HG02885 (cell line): Measurements from ENCODE around the gene TMEM107.

Experiments used
- ATAC-seq: cut with Tn5 transposase; IDR thresholded peaks from one replicate; pipeline ENCODE4 v1.9.1; 2021; ENCODE audit warnings: mild to moderate bottlenecking; ENCODE audit not compliant: unreplicated experiment, poor library complexity

The TMEM107 gene

GRCh38 chr17:8151641-8152111 is 24.5 kb downstream of the TMEM107 start:
- no peak for ATAC-seq

GRCh38 chr17:8151120-8151640 is 25.0 kb downstream of the TMEM107 start:
- peak; percentile 65 for ATAC-seq

- no peak for ATAC-seq
Observed at GRCh38 chr17:8150194-8151119, 25.7 kb downstream of the TMEM107 start.

- no peak for ATAC-seq
Observed at GRCh38 chr17:8149419-8150193, 26.6 kb downstream of the TMEM107 start.

DNA sequence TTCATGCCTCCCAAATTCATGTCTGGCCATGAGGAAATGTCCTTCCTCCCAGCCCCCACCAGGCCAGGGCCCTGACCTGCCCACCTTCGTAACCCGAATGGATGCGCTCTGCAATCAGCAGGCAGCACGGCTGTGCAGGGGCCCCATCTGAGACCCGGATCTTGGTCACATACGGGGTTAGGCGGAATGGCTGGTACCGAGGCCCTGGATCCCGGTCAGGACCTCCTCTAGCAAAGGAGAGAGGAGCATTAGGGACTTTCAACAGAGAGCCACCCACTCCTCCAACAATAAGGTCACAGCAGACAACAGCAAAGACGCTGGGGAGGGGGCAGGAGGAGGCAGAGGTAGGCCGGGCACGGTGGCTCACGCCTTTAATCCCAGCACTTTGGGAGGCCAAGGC is 27.6 kb downstream of the TMEM107 start:
- ATAC-seq = no peak

- ATAC-seq = no peak
Observed at GRCh38 chr17:8147805-8148404, 28.3 kb downstream of the TMEM107 start.

- ATAC-seq = no peak
Observed at GRCh38 chr17:8147141-8147804, 28.9 kb downstream of the TMEM107 start.

DNA sequence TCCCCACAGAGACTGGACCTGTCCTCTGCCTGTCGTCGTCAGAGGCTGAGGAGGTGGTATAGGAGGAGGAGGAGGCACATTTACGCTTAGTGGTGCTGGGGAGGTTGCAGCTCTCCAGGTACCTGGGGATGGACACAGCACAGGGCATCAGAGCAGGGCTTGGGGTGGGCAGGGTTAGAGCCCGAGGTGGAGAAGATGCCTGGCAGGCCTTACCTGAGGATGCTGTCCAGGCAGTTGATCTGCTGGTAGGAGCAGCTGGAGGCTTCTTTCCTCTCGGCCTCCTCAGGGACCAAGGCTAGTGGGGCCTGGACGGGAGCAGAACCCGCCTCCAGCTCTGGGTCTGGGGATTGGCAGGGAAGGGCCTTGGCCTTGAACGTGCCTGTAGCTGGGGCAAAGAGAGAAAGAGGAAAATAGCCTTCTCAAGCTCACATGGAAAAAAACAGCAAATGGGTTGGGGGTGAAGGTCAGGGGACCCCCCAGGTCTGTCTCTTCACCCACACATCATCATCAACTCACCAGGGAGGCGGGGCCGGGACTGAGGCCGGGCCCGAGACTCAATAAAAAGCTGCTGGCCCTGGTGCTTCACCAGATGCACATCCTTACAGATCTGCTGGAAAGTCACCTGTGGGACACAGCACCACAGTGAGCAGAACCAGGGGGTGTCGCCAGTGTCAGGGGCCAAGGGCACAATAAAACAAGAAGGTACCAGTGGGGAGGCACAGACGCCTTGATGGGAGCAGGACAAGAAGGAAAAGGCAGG is 29.6 kb downstream of the TMEM107 start:
- ATAC-seq = no peak

GRCh38 chr17:8145811-8146210 is 30.4 kb downstream of the TMEM107 start:
- ATAC-seq = no peak

DNA sequence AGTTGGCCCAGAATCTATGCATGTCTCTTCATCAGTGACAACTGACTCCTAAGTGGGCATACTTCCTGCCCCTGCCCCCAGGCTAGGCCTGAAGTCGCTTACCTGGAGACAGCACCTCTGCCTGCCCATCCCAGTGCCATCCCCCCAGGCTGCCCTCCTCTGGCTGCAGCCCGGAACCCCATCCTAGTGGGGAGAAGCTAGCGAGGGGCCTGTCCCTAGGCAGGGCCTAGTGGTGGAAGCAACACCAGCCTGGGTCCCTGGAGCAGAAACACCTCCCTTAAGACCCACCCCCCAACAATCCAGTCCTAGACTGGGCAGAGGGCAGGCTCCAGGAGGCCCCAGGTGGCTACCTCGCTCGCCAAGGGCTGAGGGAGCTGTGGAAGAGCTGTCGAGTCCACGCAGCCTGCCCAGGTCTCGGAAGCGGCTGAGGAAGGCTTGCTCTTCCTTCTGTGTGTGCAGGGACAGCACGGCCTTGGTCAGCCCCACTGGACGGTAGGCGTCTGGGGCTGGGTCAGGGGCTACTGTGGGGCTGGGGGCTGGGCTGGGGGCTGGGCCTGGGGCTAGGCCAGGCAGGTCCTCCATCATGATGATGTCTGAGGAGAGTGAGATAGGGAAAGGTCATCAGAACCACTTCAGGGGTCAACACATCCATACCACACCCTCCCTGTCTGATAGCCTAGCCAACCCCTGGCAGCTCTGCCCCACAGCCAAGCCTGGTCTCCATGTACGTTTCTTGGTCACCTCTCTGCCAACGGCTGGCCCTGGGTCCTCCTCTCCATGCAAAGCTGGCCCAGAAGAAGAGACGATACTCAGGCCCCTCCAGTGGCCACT is 31.6 kb downstream of the TMEM107 start:
- ATAC-seq = no peak

- ATAC-seq = no peak
Observed at GRCh38 chr17:8143581-8144400, 32.4 kb downstream of the TMEM107 start.

DNA sequence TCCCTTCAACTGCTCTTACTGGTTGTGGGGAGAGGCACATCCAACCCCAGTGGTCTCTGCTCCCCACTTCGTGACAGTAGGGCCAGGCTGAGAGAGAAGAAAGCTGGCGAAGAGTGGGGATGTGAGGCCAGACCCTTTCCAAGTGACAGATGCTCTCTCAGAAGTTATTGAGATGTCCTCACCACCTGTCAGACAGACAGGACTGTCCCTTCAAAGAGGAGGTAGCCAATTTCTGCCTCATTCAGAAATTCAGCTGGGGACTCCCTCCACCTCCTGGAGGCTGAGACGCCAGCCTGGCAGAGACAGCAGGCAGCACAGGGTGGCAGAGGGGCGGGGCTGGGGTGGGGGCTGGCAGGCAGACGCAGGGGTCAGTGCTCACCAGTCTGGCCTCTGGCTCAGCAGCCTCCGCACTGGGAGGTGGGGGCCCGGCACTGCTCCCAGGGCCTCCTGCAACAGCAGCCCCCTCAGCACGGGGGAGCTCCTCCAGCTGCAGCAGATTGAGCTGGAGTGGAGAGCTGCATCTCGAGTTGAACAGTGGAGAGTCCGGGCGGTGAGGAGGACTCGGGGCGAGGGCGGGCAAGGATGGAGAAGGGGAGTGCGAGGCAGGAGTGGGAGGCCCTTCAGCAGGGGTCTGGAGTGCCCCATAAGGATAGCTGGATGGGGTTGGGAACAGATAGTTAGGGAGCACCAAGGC is 33.1 kb downstream of the TMEM107 start:
- ATAC-seq = no peak

DNA sequence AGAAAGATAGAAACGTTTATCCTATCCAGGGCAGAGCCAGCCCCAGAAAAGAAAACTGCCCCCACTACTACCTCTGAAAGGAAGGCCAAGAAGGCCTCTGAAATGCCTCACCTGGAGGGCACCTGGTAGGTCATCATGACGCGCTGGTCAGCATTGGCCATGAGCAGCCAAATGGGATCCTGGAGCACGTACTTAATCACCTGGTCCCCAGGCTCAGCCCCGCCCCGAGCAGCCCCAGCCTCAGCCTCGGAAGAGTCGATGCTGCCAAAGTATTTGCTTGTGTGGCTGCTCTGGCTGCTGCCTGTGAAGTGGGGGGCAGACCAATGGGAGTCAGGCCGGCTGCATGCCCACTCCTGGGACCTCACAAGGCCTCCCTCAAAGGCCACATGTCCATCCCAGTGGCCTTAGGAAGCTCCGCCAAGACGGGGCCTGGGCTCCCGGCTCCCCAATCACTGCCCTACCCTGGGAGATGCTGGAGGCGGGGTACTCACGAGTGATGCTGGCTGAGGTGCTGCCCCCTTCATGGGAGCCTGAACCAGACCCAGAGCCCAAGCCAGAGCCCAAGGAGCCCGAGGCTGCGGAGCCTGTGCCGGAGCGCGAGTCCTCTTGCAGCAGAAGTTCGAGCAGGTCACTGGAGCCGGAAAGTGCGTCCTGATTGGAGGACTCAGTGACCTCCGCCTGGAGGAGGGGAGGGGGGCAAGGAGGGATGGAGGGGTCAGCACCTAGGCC is 33.9 kb downstream of the TMEM107 start:
- no peak for ATAC-seq

GRCh38 chr17:8141741-8142140 is 34.4 kb downstream of the TMEM107 start:
- no peak for ATAC-seq

GRCh38 chr17:8141045-8141444 is 35.1 kb downstream of the TMEM107 start:
- no peak for ATAC-seq
